ENCODE results near the gene SCAMP2. TPM values are rescaled to one million over a fixed set of nuclear protein-coding genes. Genes with fewer than 3 reads are reported as not detected.
"Not testable (repeated sequence)": the region's sequence is repeated elsewhere in the genome, so short reads cannot be mapped to it uniquely, and the experiment has no call there.

The SCAMP2 gene
- total RNA-seq, 1 donor from 2014 or later, result 56.4 TPM

DNA sequence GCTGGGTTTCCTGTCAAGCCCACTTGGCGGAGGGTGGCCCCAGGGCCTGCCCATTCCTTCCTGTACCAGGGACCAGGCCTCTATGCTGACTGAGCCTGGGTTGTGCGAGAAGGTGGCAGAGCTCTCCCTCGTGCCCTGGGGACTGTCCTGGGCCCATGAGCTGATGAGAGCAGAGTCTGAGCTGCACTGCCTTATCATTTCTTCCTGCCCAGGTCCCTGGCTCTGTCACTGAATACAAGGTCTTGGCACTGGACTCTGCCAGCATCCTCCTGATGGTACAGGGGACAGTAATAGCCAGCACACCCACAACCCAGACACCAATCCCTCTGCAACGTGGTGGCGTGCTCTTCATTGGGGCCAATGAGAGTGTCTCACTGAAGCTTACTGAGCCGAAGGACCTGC is 24.1 kb upstream of the SCAMP2 start:
- Histone ChIP-seq H3K4me2 (ENCODE audit: low read length) (no peak overlapping the region), H3K4me1 (ENCODE audit: insufficient read depth, low read length) (no peaks in the 10 kb centered on the region), H3K9me3 (ENCODE audit: insufficient read depth, low read depth, low read length) (no peaks in the 10 kb centered on the region), H3K36me3 (ENCODE audit: insufficient read depth, low read length) (peaks cover 22% of the 10 kb centered on the region), H3K4me3 (ENCODE audit: insufficient read depth, low read depth, low read length) (no peak overlapping the region), H3K79me2 (ENCODE audit: insufficient read depth, low read length) (no peaks in the 10 kb centered on the region), H2AFZ (ENCODE audit: low read depth, low read length) (no peak overlapping the region), H4K20me1 (ENCODE audit: insufficient read depth, low read length) (peaks cover 19% of the 10 kb centered on the region), H3K9ac (ENCODE audit: low read length) (no peak overlapping the region), H3K27ac (ENCODE audit: low read depth, low read length) (no peak overlapping the region), H3K27me3 (ENCODE audit: insufficient read depth, low read length) (no peaks in the 10 kb centered on the region)
- H3K36me3 Mint-ChIP-seq (ENCODE audit: low read depth, unreplicated experiment), result peaks cover 23% of the 10 kb centered on the region
- no peaks in the 10 kb centered on the region for H3K4me1 Mint-ChIP-seq (ENCODE audit: low read depth, unreplicated experiment)
- no peak overlapping the region for H3K4me3 Mint-ChIP-seq (ENCODE audit: unreplicated experiment)
- no peaks in the 10 kb centered on the region for H3K9me3 Mint-ChIP-seq (ENCODE audit: unreplicated experiment)
- TF ChIP-seq EZH2 (IDR thresholded peaks at IDR 0.05; ENCODE audit: insufficient read depth, low read length), result no peak
- TF ChIP-seq, protein P1, sequence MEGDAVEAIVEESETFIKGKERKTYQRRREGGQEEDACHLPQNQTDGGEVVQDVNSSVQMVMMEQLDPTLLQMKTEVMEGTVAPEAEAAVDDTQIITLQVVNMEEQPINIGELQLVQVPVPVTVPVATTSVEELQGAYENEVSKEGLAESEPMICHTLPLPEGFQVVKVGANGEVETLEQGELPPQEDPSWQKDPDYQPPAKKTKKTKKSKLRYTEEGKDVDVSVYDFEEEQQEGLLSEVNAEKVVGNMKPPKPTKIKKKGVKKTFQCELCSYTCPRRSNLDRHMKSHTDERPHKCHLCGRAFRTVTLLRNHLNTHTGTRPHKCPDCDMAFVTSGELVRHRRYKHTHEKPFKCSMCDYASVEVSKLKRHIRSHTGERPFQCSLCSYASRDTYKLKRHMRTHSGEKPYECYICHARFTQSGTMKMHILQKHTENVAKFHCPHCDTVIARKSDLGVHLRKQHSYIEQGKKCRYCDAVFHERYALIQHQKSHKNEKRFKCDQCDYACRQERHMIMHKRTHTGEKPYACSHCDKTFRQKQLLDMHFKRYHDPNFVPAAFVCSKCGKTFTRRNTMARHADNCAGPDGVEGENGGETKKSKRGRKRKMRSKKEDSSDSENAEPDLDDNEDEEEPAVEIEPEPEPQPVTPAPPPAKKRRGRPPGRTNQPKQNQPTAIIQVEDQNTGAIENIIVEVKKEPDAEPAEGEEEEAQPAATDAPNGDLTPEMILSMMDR (IDR thresholded peaks at IDR 0.05; ENCODE audit: insufficient read depth, low read depth, low read length), result no peak
- DNase-seq (ENCODE audit: low read depth) (no peak), FAIRE-seq (no peak)
- no peaks in the 10 kb centered on the region for H3K27me3 Mint-ChIP-seq (ENCODE audit: low read depth, unreplicated experiment)
- H3K27ac Mint-ChIP-seq (ENCODE audit: unreplicated experiment), result no peak overlapping the region

DNA sequence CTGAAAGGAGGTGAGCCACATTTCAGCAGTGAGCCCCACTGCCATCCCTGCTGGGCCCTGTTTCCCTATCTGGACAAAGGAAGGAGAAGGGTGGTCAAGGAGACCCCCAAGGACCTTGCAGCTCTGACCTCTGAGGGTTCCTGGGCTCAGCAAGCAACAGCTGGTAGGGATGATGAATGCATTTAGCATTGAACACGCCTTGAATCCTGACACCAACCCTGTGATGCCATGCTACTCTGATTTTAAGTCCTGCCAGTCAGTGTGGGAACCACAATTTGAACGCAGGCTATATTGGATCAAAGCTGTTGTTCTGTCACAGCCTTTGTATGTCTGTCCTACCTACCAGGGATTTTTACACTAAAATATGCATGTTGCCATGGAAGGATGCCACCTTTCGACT is 23.2 kb upstream of the SCAMP2 start:
- peaks cover 11% of the 10 kb centered on the region for H4K20me1 ChIP-seq (ENCODE audit: insufficient read depth, low read length)
- TF ChIP-seq, protein P1 (IDR thresholded peaks at IDR 0.05; ENCODE audit: insufficient read depth, low read depth, low read length), result no peak
- TF ChIP-seq EZH2 (IDR thresholded peaks at IDR 0.05; ENCODE audit: insufficient read depth, low read length), result no peak
- no peaks in the 10 kb centered on the region for H3K4me1 ChIP-seq (ENCODE audit: insufficient read depth, low read length)
- H3K9me3 ChIP-seq (ENCODE audit: insufficient read depth, low read depth, low read length), result no peaks in the 10 kb centered on the region
- no peak overlapping the region for H3K9ac ChIP-seq (ENCODE audit: low read length)
- H3K36me3 Mint-ChIP-seq (ENCODE audit: low read depth, unreplicated experiment), result peaks cover 19% of the 10 kb centered on the region
- no peaks in the 10 kb centered on the region for H3K4me1 Mint-ChIP-seq (ENCODE audit: low read depth, unreplicated experiment)
- H3K4me3 Mint-ChIP-seq (ENCODE audit: unreplicated experiment), result no peak overlapping the region
- H3K9me3 Mint-ChIP-seq (ENCODE audit: unreplicated experiment), result no peaks in the 10 kb centered on the region
- no peak for FAIRE-seq
- no peak for DNase-seq (ENCODE audit: low read depth)
- H3K27ac Mint-ChIP-seq (ENCODE audit: unreplicated experiment), result no peak overlapping the region
- H3K79me2 ChIP-seq (ENCODE audit: insufficient read depth, low read length), result peaks cover 4% of the 10 kb centered on the region
- H3K27me3 ChIP-seq (ENCODE audit: insufficient read depth, low read length), result no peaks in the 10 kb centered on the region
- H2AFZ ChIP-seq (ENCODE audit: low read depth, low read length), result no peak overlapping the region
- H3K27ac ChIP-seq (ENCODE audit: low read depth, low read length), result no peak overlapping the region
- no peak overlapping the region for H3K4me2 ChIP-seq (ENCODE audit: low read length)
- no peak overlapping the region for H3K4me3 ChIP-seq (ENCODE audit: insufficient read depth, low read depth, low read length)
- H3K36me3 ChIP-seq (ENCODE audit: insufficient read depth, low read length), result peaks cover 18% of the 10 kb centered on the region
- H3K27me3 Mint-ChIP-seq (ENCODE audit: low read depth, unreplicated experiment), result no peaks in the 10 kb centered on the region

DNA sequence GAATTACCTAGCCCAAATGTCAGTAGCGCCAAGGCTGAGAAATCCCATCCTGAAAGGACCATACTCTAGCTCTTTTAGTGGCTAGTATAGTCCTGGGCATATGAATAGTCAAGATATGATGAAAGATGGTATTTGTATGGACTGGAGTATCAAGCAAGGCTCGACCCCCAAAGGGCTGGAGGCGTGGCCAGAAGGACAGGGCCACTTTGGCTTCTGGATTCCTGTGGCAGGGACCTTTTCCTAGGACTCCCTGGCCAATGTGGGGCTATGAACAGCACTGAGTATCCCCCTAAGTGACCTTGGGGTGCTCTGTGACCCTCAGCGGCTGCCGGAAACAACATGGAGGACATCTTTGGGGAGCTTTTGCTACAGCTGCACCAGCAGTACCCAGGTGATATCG is 22.7 kb upstream of the SCAMP2 start:
- DNase-seq (ENCODE audit: low read depth), result no peak
- H4K20me1 ChIP-seq (ENCODE audit: insufficient read depth, low read length), result peaks cover 6% of the 10 kb centered on the region
- H3K4me1 ChIP-seq (ENCODE audit: insufficient read depth, low read length), result peaks cover 1% of the 10 kb centered on the region
- H3K9ac ChIP-seq (ENCODE audit: low read length), result no peak overlapping the region
- H3K27me3 ChIP-seq (ENCODE audit: insufficient read depth, low read length), result no peaks in the 10 kb centered on the region
- Mint-ChIP-seq H3K36me3 (ENCODE audit: low read depth, unreplicated experiment) (peaks cover 19% of the 10 kb centered on the region), H3K9me3 (ENCODE audit: unreplicated experiment) (no peaks in the 10 kb centered on the region), H3K4me1 (ENCODE audit: low read depth, unreplicated experiment) (peaks cover 2% of the 10 kb centered on the region), H3K27me3 (ENCODE audit: low read depth, unreplicated experiment) (no peaks in the 10 kb centered on the region), H3K27ac (ENCODE audit: unreplicated experiment) (no peak overlapping the region), H3K4me3 (ENCODE audit: unreplicated experiment) (no peak overlapping the region)
- no peak overlapping the region for H3K4me2 ChIP-seq (ENCODE audit: low read length)
- H3K4me3 ChIP-seq (ENCODE audit: insufficient read depth, low read depth, low read length), result no peak overlapping the region
- H3K27ac ChIP-seq (ENCODE audit: low read depth, low read length), result no peak overlapping the region
- no peak for FAIRE-seq
- peaks cover 14% of the 10 kb centered on the region for H3K36me3 ChIP-seq (ENCODE audit: insufficient read depth, low read length)
- TF ChIP-seq, protein P1 (IDR thresholded peaks at IDR 0.05; ENCODE audit: insufficient read depth, low read depth, low read length), result no peak
- TF ChIP-seq EZH2 (IDR thresholded peaks at IDR 0.05; ENCODE audit: insufficient read depth, low read length), result no peak
- H3K9me3 ChIP-seq (ENCODE audit: insufficient read depth, low read depth, low read length), result no peaks in the 10 kb centered on the region
- peaks cover 5% of the 10 kb centered on the region for H3K79me2 ChIP-seq (ENCODE audit: insufficient read depth, low read length)
- no peak overlapping the region for H2AFZ ChIP-seq (ENCODE audit: low read depth, low read length)

DNA sequence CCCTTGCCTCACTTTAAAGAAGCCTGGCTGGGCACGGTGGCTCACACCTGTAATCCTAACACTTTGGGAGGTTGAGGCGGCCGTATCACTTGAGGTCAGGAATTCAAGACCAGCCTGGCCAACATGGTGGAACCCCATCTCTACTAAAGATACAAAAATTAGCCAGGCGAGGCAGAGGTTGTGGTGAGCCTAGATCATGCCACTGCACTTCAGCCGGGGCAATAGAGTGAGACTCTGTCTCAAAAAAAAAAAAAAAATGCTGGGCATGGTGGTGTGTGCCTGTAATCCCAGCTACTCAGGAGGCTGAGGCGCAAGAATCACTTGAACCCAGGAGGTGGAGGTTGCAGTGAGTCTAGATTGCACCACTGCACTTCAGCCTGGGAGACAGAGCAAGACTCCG is 21.2 kb upstream of the SCAMP2 start:
- H3K36me3 ChIP-seq (ENCODE audit: insufficient read depth, low read length); DNase-seq (ENCODE audit: low read depth); H3K27ac ChIP-seq (ENCODE audit: low read depth, low read length); FAIRE-seq; H2AFZ ChIP-seq (ENCODE audit: low read depth, low read length); H3K9ac ChIP-seq (ENCODE audit: low read length); H3K4me3 Mint-ChIP-seq (ENCODE audit: unreplicated experiment); H4K20me1 ChIP-seq (ENCODE audit: insufficient read depth, low read length); H3K4me3 ChIP-seq (ENCODE audit: insufficient read depth, low read depth, low read length); H3K9me3 Mint-ChIP-seq (ENCODE audit: unreplicated experiment); H3K4me1 Mint-ChIP-seq (ENCODE audit: low read depth, unreplicated experiment); H3K27me3 ChIP-seq (ENCODE audit: insufficient read depth, low read length); H3K4me2 ChIP-seq (ENCODE audit: low read length); H3K9me3 ChIP-seq (ENCODE audit: insufficient read depth, low read depth, low read length); H3K27ac Mint-ChIP-seq (ENCODE audit: unreplicated experiment); H3K27me3 Mint-ChIP-seq (ENCODE audit: low read depth, unreplicated experiment): not testable (repeated sequence)
- H3K36me3 Mint-ChIP-seq (ENCODE audit: low read depth, unreplicated experiment), result peaks cover 13% of the 10 kb centered on the region
- Histone ChIP-seq H3K79me2 (ENCODE audit: insufficient read depth, low read length) (peaks cover 10% of the 10 kb centered on the region), H3K4me1 (ENCODE audit: insufficient read depth, low read length) (peaks cover 10% of the 10 kb centered on the region)

Data from astrocyte (in vitro differentiated cells and primary cell).